IMR-90 (cell line): Measurements from ENCODE around the gene EPS8. TPM values are rescaled to one million over a fixed set of nuclear protein-coding genes. Genes with fewer than 3 reads are reported as not detected.

ENCODE experiments used
- ATAC-seq: fragments of 200-7000 bp; cut with Tn5 transposase; 2 replicates; pipeline ENCODE4 v1.9.1; 2020; ENCODE audit warnings: low read depth, mild to moderate bottlenecking, moderate library complexity
- BruUV-seq: library from RNA; stranded (reverse); fragments of 400-500 nt; replicated peaks from 2 replicates; lab custom pipeline; 2021; lab: Mats Ljungman, UMichigan
- CTCF ChIA-PET: fragments of 300-600 bp; formaldehyde crosslinking; extraction: SDS; loops from one replicate; lab custom pipeline; 2021; ENCODE audit warnings: antibody characterized with exemption; lab: Yijun Ruan, JAX
- POLR2A ChIA-PET: fragments of 300-600 bp; sonication (Branson Sonifier 250); formaldehyde crosslinking; loops from one replicate; lab custom pipeline; 2022; ENCODE audit warnings: antibody characterized with exemption; ENCODE audit not compliant: unreplicated experiment; lab: Charles Lee
- DNase-seq: peaks from one replicate; pipeline ENCODE4 v3.0.0; 2013
- H2AFZ ChIP-seq: replicated peaks from 2 replicates; pipeline ENCODE3; 2013; ENCODE audit warnings: low read length, mild to moderate bottlenecking; ENCODE audit not compliant: poor library complexity
- H2AK5ac ChIP-seq: 2 replicates; pipeline ENCODE4 v1.6.1; 2013; ENCODE audit warnings: low read depth, low read length, inconsistent platforms
- H2AK9ac ChIP-seq: replicated peaks from 2 replicates; pipeline ENCODE3; 2013; ENCODE audit warnings: mild to moderate bottlenecking, low read depth, low read length, moderate library complexity; ENCODE audit not compliant: poor library complexity
- H2BK120ac ChIP-seq: 2 replicates; pipeline ENCODE4 v1.6.1; 2013; ENCODE audit warnings: low read depth, low read length, inconsistent platforms
- H2BK15ac ChIP-seq: 3 replicates; pipeline ENCODE4 v1.6.1; 2013; ENCODE audit warnings: low read depth, low read length, inconsistent platforms
- H2BK20ac ChIP-seq: 2 replicates; pipeline ENCODE4 v1.6.1; 2013; ENCODE audit warnings: low read depth, mild to moderate bottlenecking, inconsistent platforms, low read length, moderate library complexity
- H2BK5ac ChIP-seq: 2 replicates; pipeline ENCODE4 v1.6.1; 2013; ENCODE audit warnings: mild to moderate bottlenecking, low read depth, low read length, inconsistent platforms; ENCODE audit not compliant: poor library complexity, severe bottlenecking
- H3K14ac ChIP-seq: replicated peaks from 2 replicates; pipeline ENCODE4 v1.6.1; 2013; ENCODE audit warnings: low read depth, low read length, inconsistent platforms
- H3K18ac ChIP-seq: 2 replicates; pipeline ENCODE4 v1.6.1; 2013; ENCODE audit warnings: low read depth, low read length, control low read depth
- H3K23ac ChIP-seq: 2 replicates; pipeline ENCODE4 v1.6.1; 2013; ENCODE audit warnings: low read depth, low read length, inconsistent platforms
- H3K27ac ChIP-seq: 2 replicates; pipeline ENCODE4 v1.5.1; 2013; ENCODE audit warnings: mild to moderate bottlenecking, control low read depth, low read length; ENCODE audit not compliant: insufficient read depth
- H3K27me3 ChIP-seq: 2 replicates; pipeline ENCODE4 v1.6.1; 2013; ENCODE audit warnings: low read length; ENCODE audit not compliant: control insufficient read depth, insufficient read depth
- H3K36me3 ChIP-seq: 2 replicates; pipeline ENCODE4 v1.6.1; 2013; ENCODE audit warnings: low read length, mixed read lengths; ENCODE audit not compliant: control insufficient read depth, insufficient read depth
- H3K4ac ChIP-seq: 2 replicates; pipeline ENCODE4 v1.6.1; 2013; ENCODE audit warnings: low read depth, low read length, inconsistent platforms
- H3K4me1 ChIP-seq: 2 replicates; pipeline ENCODE4 v1.6.1; 2013; ENCODE audit warnings: low read length, mixed read lengths; ENCODE audit not compliant: control insufficient read depth, insufficient read depth
- H3K4me2 ChIP-seq: 2 replicates; pipeline ENCODE4 v1.6.1; 2013; ENCODE audit warnings: low read depth, mild to moderate bottlenecking, control low read depth, low read length, moderate library complexity
- H3K4me3 ChIP-seq: 2 replicates; pipeline ENCODE4 v1.5.1; 2013; ENCODE audit warnings: low read depth, mild to moderate bottlenecking, control low read depth, low read length, moderate library complexity; ENCODE audit not compliant: insufficient read depth
- H3K56ac ChIP-seq: 2 replicates; pipeline ENCODE4 v1.6.1; 2013; ENCODE audit warnings: low read length, inconsistent platforms; ENCODE audit not compliant: insufficient read depth; ENCODE audit errors: extremely low read depth
- H3K79me1 ChIP-seq, 2 experiments: 2 replicates each; pipeline ENCODE4 v1.6.1; 2013; ENCODE audit warnings: low read length in 2 of 2, inconsistent platforms in 1 of 2, low read depth in 1 of 2
- H3K9ac ChIP-seq: 2 replicates; pipeline ENCODE4 v1.6.1; 2013; ENCODE audit warnings: low read depth, low read length, control low read depth
- H3K9me1 ChIP-seq: 2 replicates; pipeline ENCODE4 v1.6.1; 2013; ENCODE audit warnings: low read length, inconsistent platforms; ENCODE audit not compliant: insufficient read depth
- H3K9me3 ChIP-seq: 2 replicates; pipeline ENCODE4 v1.6.1; 2013; ENCODE audit warnings: low read length; ENCODE audit not compliant: control insufficient read depth, insufficient read depth
- H4K20me1 ChIP-seq: 2 replicates; pipeline ENCODE4 v1.6.1; 2013; ENCODE audit warnings: low read length, inconsistent platforms; ENCODE audit not compliant: insufficient read depth
- H4K5ac ChIP-seq: 2 replicates; pipeline ENCODE4 v1.6.1; 2013; ENCODE audit warnings: mild to moderate bottlenecking, low read depth, low read length, control low read depth
- H4K8ac ChIP-seq, 2 experiments: 2 replicates each; pipeline ENCODE4 v1.6.1; 2013; ENCODE audit warnings: low read depth in 2 of 2, low read length in 2 of 2, control low read depth in 1 of 2, inconsistent platforms in 1 of 2
- H4K91ac ChIP-seq: 2 replicates; pipeline ENCODE4 v1.6.1; 2013; ENCODE audit warnings: low read depth, low read length, inconsistent platforms; ENCODE audit not compliant: insufficient read depth
- CEBPB ChIP-seq: IDR thresholded peaks from 2 replicates; pipeline ENCODE4 v1.6.1; 2012; ENCODE audit warnings: low read depth, low read length, improper control_type of control experiment
- CHD1 ChIP-seq: IDR thresholded peaks from 2 replicates; pipeline ENCODE4 v1.6.1; 2012; ENCODE audit warnings: low read depth, low read length, improper control_type of control experiment
- FOS ChIP-seq: fragments of 150-350 bp; IDR thresholded peaks from 2 replicates; pipeline ENCODE4 v1.6.1; 2016; ENCODE audit warnings: low read depth, low read length
- MAFK ChIP-seq: IDR thresholded peaks from 2 replicates; pipeline ENCODE4 v1.6.1; 2012; ENCODE audit warnings: low read depth, low read length, improper control_type of control experiment
- MAZ ChIP-seq: IDR thresholded peaks from 2 replicates; pipeline ENCODE4 v1.6.1; 2012; ENCODE audit warnings: low read depth, mild to moderate bottlenecking, low read length, improper control_type of control experiment, moderate library complexity, borderline replicate concordance
- MXI1 ChIP-seq: IDR thresholded peaks from 2 replicates; pipeline ENCODE4 v1.6.1; 2012; ENCODE audit warnings: low read depth, mild to moderate bottlenecking, low read length, moderate library complexity, borderline replicate concordance
- NFE2L2 ChIP-seq: fragments of 150-350 bp; IDR thresholded peaks from 2 replicates; pipeline ENCODE4 v1.6.1; 2016; ENCODE audit warnings: low read depth, mild to moderate bottlenecking, low read length
- POLR2A ChIP-seq: IDR thresholded peaks from 2 replicates; pipeline ENCODE4 v1.6.1; 2012; ENCODE audit warnings: mild to moderate bottlenecking, low read depth, low read length
- RAD21 ChIP-seq: IDR thresholded peaks from 2 replicates; pipeline ENCODE4 v1.6.1; 2012; ENCODE audit warnings: low read length, improper control_type of control experiment
- RCOR1 ChIP-seq: IDR thresholded peaks from 2 replicates; pipeline ENCODE4 v1.6.1; 2012; ENCODE audit warnings: mild to moderate bottlenecking, low read length, improper control_type of control experiment; ENCODE audit not compliant: insufficient replicate concordance
- RFX5 ChIP-seq: IDR thresholded peaks from 2 replicates; pipeline ENCODE4 v1.8.0; 2012; ENCODE audit warnings: low read depth, mild to moderate bottlenecking, low read length, moderate library complexity
- SMC3 ChIP-seq: fragments of 150-350 bp; IDR thresholded peaks from 2 replicates; pipeline ENCODE4 v1.6.1; 2016; ENCODE audit warnings: low read depth, mild to moderate bottlenecking, antibody characterized with exemption, low read length, moderate library complexity
- WGBS, 2 experiments: methylation state at CpG; one replicate each; pipeline versions ENCODE4 v1.1.5 to v1.1.7; 2013; ENCODE audit warnings: missing lambda C conversion rate in 2 of 2; ENCODE audit not compliant: insufficient read length in 1 of 2; ENCODE audit errors: extremely low coverage in 2 of 2; 5-methylcytosine and 5-hydroxymethylcytosine counted together
- dilution Hi-C: fragments of 300-500 bp; cut with HindIII; formaldehyde crosslinking; loops from one replicate; pipeline ENCODE4 v1.14.3; 2018; ENCODE audit warnings: low sequenced_read_pairs; ENCODE audit not compliant: unreplicated experiment
- in situ Hi-C: fragments of 300-500 bp; cut with MboI; formaldehyde crosslinking; loops from 3 replicates; pipeline ENCODE4 v1.14.3; 2019; ENCODE audit warnings: low sequenced_read_pairs, inconsistent platforms, mixed read lengths
- intact Hi-C: fragments of 100-400 bp; cut with micrococcal nuclease; formaldehyde crosslinking; loops from 2 replicates; pipeline ENCODE4 v1.10.0; 2022
- polyA plus RNA-seq, 3 experiments: library from polyadenylated mRNA; depleted of rRNA; stranded (reverse); fragments of >200 nt; gene quantifications; 2 replicates each; pipeline ENCODE4 v1.2.3, GENCODE V29; 2012; ENCODE audit warnings: low replicate concordance in 1 of 3
- total RNA-seq: library from RNA; depleted of rRNA; stranded (reverse); fragments of >200 nt; gene quantifications from 2 replicates; pipeline ENCODE4 v1.2.3, GENCODE V29; 2012
- TF ChIP-seq, protein P1 (sequence below): fragments of 150-350 bp; IDR thresholded peaks from 2 replicates; pipeline ENCODE4 v1.6.1; 2016; ENCODE audit warnings: low read depth, mild to moderate bottlenecking, low read length, moderate library complexity, borderline replicate concordance
- TF ChIP-seq, protein P2 (sequence below): fragments of 150-350 bp; IDR thresholded peaks from 2 replicates; pipeline ENCODE4 v1.6.1; 2017; ENCODE audit warnings: mild to moderate bottlenecking, antibody characterized with exemption, low read length, low read depth
- TF ChIP-seq, protein P3 (sequence below): conservative IDR thresholded peaks from 2 replicates; pipeline ENCODE4 v1.5.1; 2012; ENCODE audit warnings: mild to moderate bottlenecking, low read depth, low read length, improper control_type of control experiment

Gene EPS8
- total and polyA plus RNA-seq, 2 of the 4 experiments (the other 2 are of a cell fraction), result 45.1 to 104 TPM

DNA sequence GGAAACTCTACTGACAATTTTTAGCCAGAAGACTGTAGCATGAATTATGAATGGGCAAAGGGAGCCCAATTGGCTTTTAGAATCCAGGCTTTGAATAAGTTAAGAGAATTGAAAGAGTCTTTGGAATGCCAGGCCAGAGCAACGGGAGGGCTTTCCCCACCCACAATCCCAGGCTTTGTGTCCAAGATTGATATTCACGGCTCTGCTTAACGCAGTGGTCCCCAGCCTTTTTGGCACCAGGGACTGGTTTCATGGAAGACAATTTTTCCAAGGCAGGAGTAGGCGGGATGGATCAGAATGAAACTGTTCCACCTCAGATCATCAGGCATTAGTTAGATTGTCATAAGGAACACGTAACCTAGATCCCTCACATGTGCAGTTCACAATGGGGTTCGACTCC is 79.6 kb downstream of the EPS8 start:
- CTCF ChIA-PET, result no interaction called here
- Histone ChIP-seq H3K23ac (peak overlapping the region; percentile 15; the same call in 1 of the 2 replicates), H3K4me1 (peaks cover 5% of the 10 kb centered on the region), H3K36me3 (peaks cover 3% of the 10 kb centered on the region; the same call in 1 of the 2 replicates), H2AFZ (no peak overlapping the region), H4K5ac (no peak overlapping the region), H2BK15ac (no peak overlapping the region), H3K79me1 (peaks cover 20 to 49% of the 10 kb centered on the region in 2 experiments), H4K20me1 (peaks cover 3% of the 10 kb centered on the region; the same call in 1 of the 2 replicates), H3K9me1 (no peaks in the 10 kb centered on the region), H2AK9ac (no peak overlapping the region), H3K18ac (no peak overlapping the region), H3K4me3 (no peak overlapping the region), H3K14ac (no peak overlapping the region; the same call in 1 of the 2 replicates), H4K91ac (no peak overlapping the region), H4K8ac (no peak overlapping the region), H3K27me3 (no peaks in the 10 kb centered on the region), H3K9ac (no peak overlapping the region), H2AK5ac (peak overlapping the region; percentile 23; the same call in 1 of the 2 replicates), H2BK5ac (no peak overlapping the region), H3K27ac (no peak overlapping the region), H3K4me2 (no peak overlapping the region), H3K56ac (no peak overlapping the region), H2BK120ac (peak overlapping the region; percentile 14; the same call in 1 of the 2 replicates), H3K9me3 (no peaks in the 10 kb centered on the region), H2BK20ac (no peak overlapping the region), H3K4ac (no peak overlapping the region)
- ATAC-seq (no peak), DNase-seq (no peak)
- TF ChIP-seq, protein P1, sequence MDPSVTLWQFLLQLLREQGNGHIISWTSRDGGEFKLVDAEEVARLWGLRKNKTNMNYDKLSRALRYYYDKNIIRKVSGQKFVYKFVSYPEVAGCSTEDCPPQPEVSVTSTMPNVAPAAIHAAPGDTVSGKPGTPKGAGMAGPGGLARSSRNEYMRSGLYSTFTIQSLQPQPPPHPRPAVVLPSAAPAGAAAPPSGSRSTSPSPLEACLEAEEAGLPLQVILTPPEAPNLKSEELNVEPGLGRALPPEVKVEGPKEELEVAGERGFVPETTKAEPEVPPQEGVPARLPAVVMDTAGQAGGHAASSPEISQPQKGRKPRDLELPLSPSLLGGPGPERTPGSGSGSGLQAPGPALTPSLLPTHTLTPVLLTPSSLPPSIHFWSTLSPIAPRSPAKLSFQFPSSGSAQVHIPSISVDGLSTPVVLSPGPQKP, result no peak
- no peak for TF ChIP-seq MAZ
- TF ChIP-seq, protein P2, sequence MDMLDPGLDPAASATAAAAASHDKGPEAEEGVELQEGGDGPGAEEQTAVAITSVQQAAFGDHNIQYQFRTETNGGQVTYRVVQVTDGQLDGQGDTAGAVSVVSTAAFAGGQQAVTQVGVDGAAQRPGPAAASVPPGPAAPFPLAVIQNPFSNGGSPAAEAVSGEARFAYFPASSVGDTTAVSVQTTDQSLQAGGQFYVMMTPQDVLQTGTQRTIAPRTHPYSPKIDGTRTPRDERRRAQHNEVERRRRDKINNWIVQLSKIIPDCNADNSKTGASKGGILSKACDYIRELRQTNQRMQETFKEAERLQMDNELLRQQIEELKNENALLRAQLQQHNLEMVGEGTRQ, result no peak
- TF ChIP-seq CHD1, result no peak
- TF ChIP-seq RAD21, result no peak
- TF ChIP-seq RCOR1, result no peak
- no peak for TF ChIP-seq RFX5
- no peak for TF ChIP-seq NFE2L2
- no peak for TF ChIP-seq SMC3
- TF ChIP-seq POLR2A, result no peak
- TF ChIP-seq CEBPB, result no peak
- TF ChIP-seq FOS, result no peak
- no peak for TF ChIP-seq MAFK
- TF ChIP-seq MXI1, result no peak
- TF ChIP-seq, protein P3, sequence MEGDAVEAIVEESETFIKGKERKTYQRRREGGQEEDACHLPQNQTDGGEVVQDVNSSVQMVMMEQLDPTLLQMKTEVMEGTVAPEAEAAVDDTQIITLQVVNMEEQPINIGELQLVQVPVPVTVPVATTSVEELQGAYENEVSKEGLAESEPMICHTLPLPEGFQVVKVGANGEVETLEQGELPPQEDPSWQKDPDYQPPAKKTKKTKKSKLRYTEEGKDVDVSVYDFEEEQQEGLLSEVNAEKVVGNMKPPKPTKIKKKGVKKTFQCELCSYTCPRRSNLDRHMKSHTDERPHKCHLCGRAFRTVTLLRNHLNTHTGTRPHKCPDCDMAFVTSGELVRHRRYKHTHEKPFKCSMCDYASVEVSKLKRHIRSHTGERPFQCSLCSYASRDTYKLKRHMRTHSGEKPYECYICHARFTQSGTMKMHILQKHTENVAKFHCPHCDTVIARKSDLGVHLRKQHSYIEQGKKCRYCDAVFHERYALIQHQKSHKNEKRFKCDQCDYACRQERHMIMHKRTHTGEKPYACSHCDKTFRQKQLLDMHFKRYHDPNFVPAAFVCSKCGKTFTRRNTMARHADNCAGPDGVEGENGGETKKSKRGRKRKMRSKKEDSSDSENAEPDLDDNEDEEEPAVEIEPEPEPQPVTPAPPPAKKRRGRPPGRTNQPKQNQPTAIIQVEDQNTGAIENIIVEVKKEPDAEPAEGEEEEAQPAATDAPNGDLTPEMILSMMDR, result no peak
- 76% methylated on average over 2 of the region's 6 CpGs; no CpG with 5 or more reads in 1 of the 2 experiments for WGBS, 2 experiments
- POLR2A ChIA-PET, result no interaction called here
- BruUV-seq, result no TSS peak
- intact Hi-C loops, result no loop called here
- dilution Hi-C loops, result no loop called here
- in situ Hi-C loops, result no loop called here
